Activated CD8-positive, alpha-beta memory T cell treated with anti-CD3 and anti-CD28 coated beads, Interleukin-2, amount 50 U/mL, for 1 hour (primary cell): ENCODE measurements around the gene IQGAP3.

Experiments
- DNase-seq: peaks from one replicate; pipeline ENCODE4 v3.0.0-alpha.2; 2020; ENCODE audit errors: extremely low read depth

The IQGAP3 gene

GRCh38 chr1:156497743-156498431, 74.5 kb downstream of the IQGAP3 start:
- no peak for DNase-seq

- DNase-seq: no peak
These were observed 75.2 kb downstream of the IQGAP3 start for GRCh38 chr1:156497078-156497742.

GRCh38 chr1:156496211-156496761, 76.1 kb downstream of the IQGAP3 start:
- DNase-seq: no peak

GRCh38 chr1:156495401-156496140, 76.8 kb downstream of the IQGAP3 start:
- DNase-seq: no peak

- no peak for DNase-seq
These were observed 78.0 kb downstream of the IQGAP3 start for GRCh38 chr1:156494309-156494895.

- no peak for DNase-seq
These were observed 78.6 kb downstream of the IQGAP3 start for GRCh38 chr1:156493742-156494141.

- DNase-seq: no peak
These were observed 79.2 kb downstream of the IQGAP3 start for GRCh38 chr1:156493154-156493631.

- DNase-seq: no peak
These were observed 79.7 kb downstream of the IQGAP3 start for GRCh38 chr1:156492591-156493080.

GRCh38 chr1:156492013-156492590, 80.3 kb downstream of the IQGAP3 start:
- no peak for DNase-seq

GRCh38 chr1:156491151-156491949, 81.0 kb downstream of the IQGAP3 start:
- DNase-seq: no peak

- DNase-seq: no peak
These were observed 81.8 kb downstream of the IQGAP3 start for GRCh38 chr1:156490401-156491032.

- DNase-seq: no peak
These were observed 82.5 kb downstream of the IQGAP3 start for GRCh38 chr1:156489935-156490293.

GRCh38 chr1:156489166-156489934, 83.0 kb downstream of the IQGAP3 start:
- DNase-seq: no peak

GRCh38 chr1:156488566-156489165, 83.7 kb downstream of the IQGAP3 start:
- no peak for DNase-seq

- no peak for DNase-seq
These were observed 84.5 kb downstream of the IQGAP3 start for GRCh38 chr1:156487862-156488261.

- DNase-seq: no peak
These were observed 85.7 kb downstream of the IQGAP3 start for GRCh38 chr1:156486421-156487344.

- DNase-seq: no peak
These were observed 86.4 kb downstream of the IQGAP3 start for GRCh38 chr1:156485984-156486383.
